SU-DHL-6 (cell line): Measurements from ENCODE around the gene ANGPTL2.

Source experiments
- EZH2phosphoT487 ChIP-seq: fragments of 200-600 bp; sonication (generic), shearing (Covaris generic); conservative IDR thresholded peaks from 2 replicates; pipeline ENCODE4 v1.6.1; 2018; ENCODE audit warnings: mild to moderate bottlenecking, antibody characterized with exemption, low read length, moderate library complexity, mixed read lengths
- TF ChIP-seq, protein P1 (sequence below): fragments of 200-600 bp; sonication (generic); IDR thresholded peaks from one replicate; pipeline ENCODE4 v1.5.1; 2017; ENCODE audit warnings: antibody characterized with exemption, mild to moderate bottlenecking, low read length, moderate library complexity; ENCODE audit not compliant: insufficient read depth, poor library complexity, severe bottlenecking

DNA sequence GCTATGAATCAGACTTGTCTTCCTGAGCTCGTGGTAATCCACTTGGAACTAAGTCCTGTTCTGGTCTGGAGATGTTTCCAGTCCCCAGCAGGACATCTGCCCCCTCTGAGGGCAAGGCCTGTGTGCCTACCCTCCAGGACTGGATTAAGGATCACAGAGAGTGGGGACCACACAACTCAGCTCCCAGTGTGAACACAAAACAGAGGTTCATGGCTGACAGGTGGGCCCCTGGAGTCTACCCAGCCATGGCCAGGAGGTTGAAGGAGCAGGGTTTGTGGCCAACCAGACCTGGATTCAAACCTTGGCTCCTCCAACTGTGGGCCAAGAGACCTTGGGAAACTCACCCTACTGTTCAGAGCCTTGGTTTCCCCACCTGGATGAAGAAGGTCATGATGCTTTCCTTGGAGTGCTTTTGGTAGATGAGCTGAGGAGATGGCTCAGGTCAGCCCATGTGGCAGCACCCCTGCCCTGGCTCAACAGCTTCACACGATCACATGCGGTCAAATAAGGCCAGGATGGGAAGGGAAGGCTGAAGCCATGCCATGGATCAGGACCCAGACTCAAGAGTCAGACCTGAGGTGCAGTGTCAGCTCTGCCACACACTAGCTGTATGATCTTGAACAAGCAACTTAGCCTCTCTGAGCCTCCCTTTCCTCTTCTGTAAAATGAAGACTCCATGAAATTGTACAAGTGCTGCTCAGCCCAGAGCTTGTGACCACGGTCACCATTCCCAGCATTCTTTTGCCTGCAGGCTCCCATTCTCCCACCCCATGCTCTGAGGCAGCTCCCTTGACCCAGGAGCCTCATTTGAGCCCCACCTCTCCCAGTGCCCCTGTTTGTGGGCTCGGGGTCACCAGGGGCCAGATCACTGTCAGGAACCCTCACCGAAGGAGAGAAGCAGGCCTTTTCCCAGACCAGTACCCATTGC is 27.3 kb upstream of the ANGPTL2 start:
- TF ChIP-seq, protein P1, sequence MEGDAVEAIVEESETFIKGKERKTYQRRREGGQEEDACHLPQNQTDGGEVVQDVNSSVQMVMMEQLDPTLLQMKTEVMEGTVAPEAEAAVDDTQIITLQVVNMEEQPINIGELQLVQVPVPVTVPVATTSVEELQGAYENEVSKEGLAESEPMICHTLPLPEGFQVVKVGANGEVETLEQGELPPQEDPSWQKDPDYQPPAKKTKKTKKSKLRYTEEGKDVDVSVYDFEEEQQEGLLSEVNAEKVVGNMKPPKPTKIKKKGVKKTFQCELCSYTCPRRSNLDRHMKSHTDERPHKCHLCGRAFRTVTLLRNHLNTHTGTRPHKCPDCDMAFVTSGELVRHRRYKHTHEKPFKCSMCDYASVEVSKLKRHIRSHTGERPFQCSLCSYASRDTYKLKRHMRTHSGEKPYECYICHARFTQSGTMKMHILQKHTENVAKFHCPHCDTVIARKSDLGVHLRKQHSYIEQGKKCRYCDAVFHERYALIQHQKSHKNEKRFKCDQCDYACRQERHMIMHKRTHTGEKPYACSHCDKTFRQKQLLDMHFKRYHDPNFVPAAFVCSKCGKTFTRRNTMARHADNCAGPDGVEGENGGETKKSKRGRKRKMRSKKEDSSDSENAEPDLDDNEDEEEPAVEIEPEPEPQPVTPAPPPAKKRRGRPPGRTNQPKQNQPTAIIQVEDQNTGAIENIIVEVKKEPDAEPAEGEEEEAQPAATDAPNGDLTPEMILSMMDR, result no peak
- no peak for TF ChIP-seq EZH2phosphoT487
